ENCODE measurements around the gene SASH3.

The SASH3 gene

GRCh38 chrX:129818123-129818522, 38.4 kb downstream of the SASH3 start:
- no peak overlapping the region for H3K4me3 ChIP-seq (replicated peaks in 1 of 2; ENCODE audit: low read depth in 2 of 2, low read length in 2 of 2)
- peak in 1 of 2 donors; percentile 5 for DNase-seq (ENCODE audit: low read depth in 2 of 2)
- TF ChIP-seq CTCF (IDR thresholded peaks at IDR 0.05; ENCODE audit: low read depth, low read length), result no peak

- H3K4me3 ChIP-seq (replicated peaks in 1 of 2; ENCODE audit: low read depth in 2 of 2, low read length in 2 of 2), result no peak overlapping the region
- DNase-seq (ENCODE audit: low read depth in 2 of 2), result peak; percentile 52 to 61
Measured at GRCh38 chrX:129823115-129823514, 43.4 kb downstream of the SASH3 start.

GRCh38 chrX:129823522-129823921, 43.8 kb downstream of the SASH3 start:
- TF ChIP-seq CTCF (IDR thresholded peaks at IDR 0.05; ENCODE audit: low read depth, low read length), result no peak
- DNase-seq (ENCODE audit: low read depth in 2 of 2), result no peak
- no peak overlapping the region for H3K4me3 ChIP-seq (replicated peaks in 1 of 2; ENCODE audit: low read depth in 2 of 2, low read length in 2 of 2)

More at GRCh38 chrX:129823115-129823514, 43.4 kb downstream of the SASH3 start:
- TF ChIP-seq CTCF (IDR thresholded peaks at IDR 0.05; ENCODE audit: low read depth, low read length), result peak; percentile 51

- no peak for TF ChIP-seq CTCF (IDR thresholded peaks at IDR 0.05; ENCODE audit: low read depth, low read length)
- no peak overlapping the region for H3K4me3 ChIP-seq (replicated peaks in 1 of 2; ENCODE audit: low read depth in 2 of 2, low read length in 2 of 2)
Measured at GRCh38 chrX:129824620-129825019, 44.9 kb downstream of the SASH3 start.

GRCh38 chrX:129825746-129826505, 46.2 kb downstream of the SASH3 start:
- no peak for DNase-seq (ENCODE audit: low read depth in 2 of 2)
- no peak overlapping the region for H3K4me3 ChIP-seq (replicated peaks in 1 of 2; ENCODE audit: low read depth in 2 of 2, low read length in 2 of 2)
- no peak for TF ChIP-seq CTCF (IDR thresholded peaks at IDR 0.05; ENCODE audit: low read depth, low read length)

More at GRCh38 chrX:129824620-129825019, 44.9 kb downstream of the SASH3 start:
- no peak for DNase-seq (ENCODE audit: low read depth in 2 of 2)

GRCh38 chrX:129830494-129830893, 50.7 kb downstream of the SASH3 start:
- DNase-seq (ENCODE audit: low read depth in 2 of 2), result no peak
- no peak overlapping the region for H3K4me3 ChIP-seq (replicated peaks in 1 of 2; ENCODE audit: low read depth in 2 of 2, low read length in 2 of 2)
- no peak for TF ChIP-seq CTCF (IDR thresholded peaks at IDR 0.05; ENCODE audit: low read depth, low read length)
